Measurements from ENCODE around the gene LYZL4.

LYZL4 gene

GRCh38 chr3:42430781-42431532 is 20.5 kb upstream of the LYZL4 start:
- DNase-seq (ENCODE audit: low read depth, low spot score), result no peak

GRCh38 chr3:42428830-42429229 is 18.4 kb upstream of the LYZL4 start:
- no peak overlapping the region for H3K27ac ChIP-seq
- no peak for DNase-seq (ENCODE audit: low read depth, low spot score)

More at GRCh38 chr3:42430781-42431532, 20.5 kb upstream of the LYZL4 start:
- no peak overlapping the region for H3K27ac ChIP-seq

- H3K27ac ChIP-seq, result no peak overlapping the region
- DNase-seq (ENCODE audit: low read depth, low spot score), result no peak
Measured at GRCh38 chr3:42425736-42426407, 15.5 kb upstream of the LYZL4 start.

- no peak for DNase-seq (ENCODE audit: low read depth, low spot score)
- H3K27ac ChIP-seq, result no peak overlapping the region
Measured at GRCh38 chr3:42424911-42425310, 14.5 kb upstream of the LYZL4 start.

GRCh38 chr3:42421818-42422796 is 11.7 kb upstream of the LYZL4 start:
- no peak overlapping the region for H3K27ac ChIP-seq
- DNase-seq (ENCODE audit: low read depth, low spot score), result no peak

GRCh38 chr3:42419563-42419962 is 9.2 kb upstream of the LYZL4 start:
- H3K27ac ChIP-seq, result no peak overlapping the region
- DNase-seq (ENCODE audit: low read depth, low spot score), result no peak

- DNase-seq (ENCODE audit: low read depth, low spot score), result no peak
- H3K27ac ChIP-seq, result no peak overlapping the region
Measured at GRCh38 chr3:42412526-42413155, 2.2 kb upstream of the LYZL4 start.

- DNase-seq (ENCODE audit: low read depth, low spot score), result no peak
- H3K27ac ChIP-seq, result no peak overlapping the region
Measured at GRCh38 chr3:42411429-42411828, 1.0 kb upstream of the LYZL4 start.

- DNase-seq (ENCODE audit: low read depth, low spot score), result no peak
- no peak overlapping the region for H3K27ac ChIP-seq
Measured at GRCh38 chr3:42408156-42408555, 2.3 kb downstream of the LYZL4 start.

- no peak for DNase-seq (ENCODE audit: low read depth, low spot score)
Measured at GRCh38 chr3:42406727-42407450, 3.5 kb downstream of the LYZL4 start.

GRCh38 chr3:42405857-42406256 is 4.6 kb downstream of the LYZL4 start:
- H3K27ac ChIP-seq, result no peak overlapping the region
- no peak for DNase-seq (ENCODE audit: low read depth, low spot score)

More at GRCh38 chr3:42406727-42407450, 3.5 kb downstream of the LYZL4 start:
- H3K27ac ChIP-seq, result no peak overlapping the region

GRCh38 chr3:42403737-42404136 is 6.7 kb downstream of the LYZL4 start:
- H3K27ac ChIP-seq, result no peak overlapping the region
- no peak for DNase-seq (ENCODE audit: low read depth, low spot score)

- DNase-seq (ENCODE audit: low read depth, low spot score), result no peak
- H3K27ac ChIP-seq, result no peak overlapping the region
Measured at GRCh38 chr3:42402394-42403096, 7.9 kb downstream of the LYZL4 start.

GRCh38 chr3:42398080-42398479 is 12.3 kb downstream of the LYZL4 start:
- H3K27ac ChIP-seq, result no peak overlapping the region
- DNase-seq (ENCODE audit: low read depth, low spot score), result no peak

- no peak for DNase-seq (ENCODE audit: low read depth, low spot score)
- H3K27ac ChIP-seq, result no peak overlapping the region
Measured at GRCh38 chr3:42397644-42398043, 12.8 kb downstream of the LYZL4 start.

- no peak for DNase-seq (ENCODE audit: low read depth, low spot score)
- H3K27ac ChIP-seq, result no peak overlapping the region
Measured at GRCh38 chr3:42394579-42395288, 15.7 kb downstream of the LYZL4 start.

- DNase-seq (ENCODE audit: low read depth, low spot score), result no peak
- no peak overlapping the region for H3K27ac ChIP-seq
Measured at GRCh38 chr3:42387802-42388651, 22.4 kb downstream of the LYZL4 start.
